Measurements from ENCODE around the gene SRRD.

DNA sequence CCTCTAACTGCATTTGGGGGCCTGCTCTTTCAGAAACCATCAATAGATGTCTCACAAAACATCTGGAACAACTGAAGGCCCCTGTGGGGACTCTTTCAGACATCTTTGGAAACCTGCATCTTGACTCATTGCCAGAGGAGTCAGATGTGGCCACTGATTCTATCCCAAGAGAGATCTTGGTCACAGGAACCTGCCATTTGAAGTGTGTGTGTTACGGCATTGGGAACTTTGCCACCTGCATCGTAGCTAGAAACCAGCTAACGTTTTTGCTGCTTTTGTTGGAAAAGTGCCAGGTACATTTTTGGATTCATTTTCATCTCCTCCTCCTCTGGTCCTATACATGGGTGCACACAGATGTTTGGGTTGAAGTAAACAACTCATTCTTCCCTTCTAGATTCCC is 4.3 kb downstream of the SRRD start:
- TF ChIP-seq POLR2A (IDR thresholded peaks at IDR 0.05), result no peak
- TF ChIP-seq, protein P1, sequence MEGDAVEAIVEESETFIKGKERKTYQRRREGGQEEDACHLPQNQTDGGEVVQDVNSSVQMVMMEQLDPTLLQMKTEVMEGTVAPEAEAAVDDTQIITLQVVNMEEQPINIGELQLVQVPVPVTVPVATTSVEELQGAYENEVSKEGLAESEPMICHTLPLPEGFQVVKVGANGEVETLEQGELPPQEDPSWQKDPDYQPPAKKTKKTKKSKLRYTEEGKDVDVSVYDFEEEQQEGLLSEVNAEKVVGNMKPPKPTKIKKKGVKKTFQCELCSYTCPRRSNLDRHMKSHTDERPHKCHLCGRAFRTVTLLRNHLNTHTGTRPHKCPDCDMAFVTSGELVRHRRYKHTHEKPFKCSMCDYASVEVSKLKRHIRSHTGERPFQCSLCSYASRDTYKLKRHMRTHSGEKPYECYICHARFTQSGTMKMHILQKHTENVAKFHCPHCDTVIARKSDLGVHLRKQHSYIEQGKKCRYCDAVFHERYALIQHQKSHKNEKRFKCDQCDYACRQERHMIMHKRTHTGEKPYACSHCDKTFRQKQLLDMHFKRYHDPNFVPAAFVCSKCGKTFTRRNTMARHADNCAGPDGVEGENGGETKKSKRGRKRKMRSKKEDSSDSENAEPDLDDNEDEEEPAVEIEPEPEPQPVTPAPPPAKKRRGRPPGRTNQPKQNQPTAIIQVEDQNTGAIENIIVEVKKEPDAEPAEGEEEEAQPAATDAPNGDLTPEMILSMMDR (IDR thresholded peaks at IDR 0.05 in 4 of 5, conservative IDR thresholded peaks at IDR 0.05 in 1 of 5), result no peak
